Stomach (tissue), 9 donors: ENCODE data around the gene CELF5. TPM values are rescaled to one million over a fixed set of nuclear protein-coding genes. Genes with fewer than 3 reads are reported as not detected.

Experiments used
- DNase-seq, 2 donors: peaks; one replicate each; pipeline versions ENCODE4 v3.0.0 to v3.0.0-alpha.2; 2013 to 2019
- H3K27ac ChIP-seq, 5 donors: fragments of 200-600 bp in 4 of 5; sonication (generic) in 4 of 5; one replicate each; pipeline ENCODE4 v1.5.1; 2013 to 2019; ENCODE audit warnings: mild to moderate bottlenecking in 1 of 5, moderate library complexity in 1 of 5
- H3K27me3 ChIP-seq, 3 donors: fragments of 200-600 bp; sonication (generic); one replicate each; pipeline ENCODE4 v1.5.1; 2017 to 2019; ENCODE audit warnings: mixed run types in 1 of 3
- H3K36me3 ChIP-seq, 4 donors: fragments of 200-600 bp; sonication (generic); 1 replicate in 3 of 4; 2 replicates in 1 of 4; pipeline ENCODE4 v1.5.1; 2016 to 2019
- H3K4me1 ChIP-seq, 4 donors: fragments of 200-600 bp; sonication (generic); one replicate each; pipeline ENCODE4 v1.5.1; 2016 to 2019
- H3K4me3 ChIP-seq, 4 donors: fragments of 200-600 bp; sonication (generic) in 3 of 4; one replicate each; pipeline ENCODE4 v1.5.1; 2016 to 2019; ENCODE audit warnings: mild to moderate bottlenecking in 1 of 4
- H3K9me3 ChIP-seq, 4 donors: fragments of 200-600 bp; sonication (generic); one replicate each; pipeline ENCODE4 v1.5.1; 2016 to 2019
- EP300 ChIP-seq: sonication (generic); formaldehyde crosslinking; IDR thresholded peaks from one replicate; pipeline ENCODE4 v1.6.1; 2017; ENCODE audit warnings: antibody characterized with exemption
- POLR2A ChIP-seq, 4 donors: fragments of 450-650 bp; IDR thresholded peaks; one replicate each; pipeline ENCODE4 v1.6.1; 2016; ENCODE audit warnings: antibody characterized with exemption in 4 of 4, control low read depth in 2 of 4, mild to moderate bottlenecking in 1 of 4, moderate library complexity in 1 of 4
- POLR2AphosphoS5 ChIP-seq, 3 donors: sonication (generic); formaldehyde crosslinking; IDR thresholded peaks; one replicate each; pipeline ENCODE4 v1.6.1; 2016; ENCODE audit warnings: antibody characterized with exemption in 3 of 3
- WGBS, 5 donors: extraction: QIAGEN DNeasy Blood & Tissue Kit in 3 of 5; methylation state at CpG; one replicate each; pipeline versions ENCODE4 v1.1.5 to v1.1.7; 2013 to 2018; 5-methylcytosine and 5-hydroxymethylcytosine counted together
- intact Hi-C: fragments of 100-400 bp; cut with DNase I; formaldehyde crosslinking; loops from one replicate; pipeline ENCODE4 v1.15.1; 2023; ENCODE audit warnings: low total_unique reads
- polyA plus RNA-seq, 3 donors: library from polyadenylated mRNA; stranded (reverse); fragments of 200-250 nt; gene quantifications; one replicate each; pipeline ENCODE4 v1.2.3, GENCODE V29; 2013
- total RNA-seq, 5 donors: library from RNA; depleted of rRNA; stranded (reverse); fragments of >200 nt; gene quantifications; one replicate each; pipeline versions ENCODE4 v1.1.0 to v1.2.3, GENCODE V29; 2014 to 2016
- TF ChIP-seq, protein P1 (sequence below), 7 experiments: fragments of 450-650 bp in 4 of 7; fragments of 200-600 bp in 3 of 7; sonication (generic) in 3 of 7; IDR thresholded peaks; one replicate each; pipeline ENCODE4 v1.5.1; 2016 to 2019; ENCODE audit warnings: antibody characterized with exemption in 7 of 7, control low read depth in 2 of 7, mild to moderate bottlenecking in 1 of 7
- donor health status: healthy with polysubstance abuse.
- donor health status: Bipolar disorder and iron deficiency.
- donor health status: healthy.

CELF5 gene
- total and polyA plus RNA-seq, 8 donors: 0.18 TPM; not detected in 6

DNA sequence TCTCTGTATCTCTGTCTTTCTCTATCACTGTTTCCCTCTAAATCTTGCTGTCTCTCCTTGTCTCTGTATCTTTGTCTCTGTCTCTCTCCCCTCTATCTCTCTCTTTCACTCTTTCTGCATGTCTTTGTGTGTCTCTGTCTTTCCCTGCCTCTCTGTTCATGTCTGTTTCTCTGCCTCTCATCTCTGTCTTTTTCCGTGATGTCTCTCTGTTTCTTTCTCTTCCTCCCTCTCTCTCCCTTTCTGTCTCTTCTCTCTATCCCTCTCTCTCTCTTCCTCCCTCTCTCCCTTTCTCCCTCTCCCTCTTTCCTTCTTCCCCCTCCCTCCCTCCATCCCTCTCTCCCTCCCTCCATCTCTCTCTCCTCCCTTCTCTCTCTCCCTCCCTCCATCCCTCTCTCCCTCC is 85.3 kb downstream of the CELF5 start:
- H3K27me3 ChIP-seq: peaks cover 0 to 81% (median 26%) of the 10 kb centered on the region in 3 donors
- WGBS, 5 donors: 54 to 68% (median 59%) methylated on average over 1 of the region's 1 CpG
- TF ChIP-seq EP300 (no peak), POLR2A (IDR thresholded peaks at IDR 0.05) (no peak), POLR2AphosphoS5 (IDR thresholded peaks at IDR 0.05) (no peak)
- TF ChIP-seq, protein P1, sequence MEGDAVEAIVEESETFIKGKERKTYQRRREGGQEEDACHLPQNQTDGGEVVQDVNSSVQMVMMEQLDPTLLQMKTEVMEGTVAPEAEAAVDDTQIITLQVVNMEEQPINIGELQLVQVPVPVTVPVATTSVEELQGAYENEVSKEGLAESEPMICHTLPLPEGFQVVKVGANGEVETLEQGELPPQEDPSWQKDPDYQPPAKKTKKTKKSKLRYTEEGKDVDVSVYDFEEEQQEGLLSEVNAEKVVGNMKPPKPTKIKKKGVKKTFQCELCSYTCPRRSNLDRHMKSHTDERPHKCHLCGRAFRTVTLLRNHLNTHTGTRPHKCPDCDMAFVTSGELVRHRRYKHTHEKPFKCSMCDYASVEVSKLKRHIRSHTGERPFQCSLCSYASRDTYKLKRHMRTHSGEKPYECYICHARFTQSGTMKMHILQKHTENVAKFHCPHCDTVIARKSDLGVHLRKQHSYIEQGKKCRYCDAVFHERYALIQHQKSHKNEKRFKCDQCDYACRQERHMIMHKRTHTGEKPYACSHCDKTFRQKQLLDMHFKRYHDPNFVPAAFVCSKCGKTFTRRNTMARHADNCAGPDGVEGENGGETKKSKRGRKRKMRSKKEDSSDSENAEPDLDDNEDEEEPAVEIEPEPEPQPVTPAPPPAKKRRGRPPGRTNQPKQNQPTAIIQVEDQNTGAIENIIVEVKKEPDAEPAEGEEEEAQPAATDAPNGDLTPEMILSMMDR (IDR thresholded peaks at IDR 0.05): no peak
- intact Hi-C loops: no loop called here
- H3K4me1 ChIP-seq: peaks cover 0 to 7% (median 7%) of the 10 kb centered on the region in 4 donors
- no peaks in the 10 kb centered on the region for H3K9me3 ChIP-seq
- H3K4me3 ChIP-seq: no peak overlapping the region
- no peak overlapping the region for H3K27ac ChIP-seq
- no peak for DNase-seq
- H3K36me3 ChIP-seq: no peaks in the 10 kb centered on the region

DNA sequence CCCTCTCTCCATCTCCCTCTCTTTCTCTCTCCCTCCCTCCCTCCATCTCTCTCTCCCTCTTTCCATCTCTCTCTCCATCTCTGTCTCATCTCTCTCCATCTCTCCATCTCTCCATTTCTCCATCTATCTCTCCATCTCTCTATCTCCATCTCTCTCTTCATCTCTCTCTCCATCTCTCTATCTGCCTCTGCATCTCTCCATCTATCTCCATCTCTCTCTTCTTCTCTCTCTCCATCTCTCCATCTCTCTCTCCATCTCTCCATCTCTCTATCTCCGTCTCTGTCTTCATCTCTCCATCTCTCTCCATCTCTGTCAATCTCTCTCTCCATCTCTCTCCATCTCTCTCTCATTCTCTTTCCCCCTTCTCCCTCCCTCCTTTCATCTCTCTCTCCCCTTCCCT is 85.8 kb downstream of the CELF5 start:
- DNase-seq: no peak
- H3K27me3 ChIP-seq: peaks cover 0 to 84% (median 30%) of the 10 kb centered on the region in 3 donors
- no peaks in the 10 kb centered on the region for H3K36me3 ChIP-seq
- H3K4me3 ChIP-seq: no peak overlapping the region
- no peaks in the 10 kb centered on the region for H3K9me3 ChIP-seq
- WGBS, 5 donors: 69 to 85% (median 77%) methylated on average over 1 of the region's 1 CpG
- intact Hi-C loops: no loop called here
- peaks cover 0 to 2% (median 1%) of the 10 kb centered on the region in 4 donors for H3K4me1 ChIP-seq
- no peak overlapping the region for H3K27ac ChIP-seq
- TF ChIP-seq, protein P1 (IDR thresholded peaks at IDR 0.05): no peak
- TF ChIP-seq POLR2A (IDR thresholded peaks at IDR 0.05) (no peak), POLR2AphosphoS5 (IDR thresholded peaks at IDR 0.05) (no peak), EP300 (no peak)

DNA sequence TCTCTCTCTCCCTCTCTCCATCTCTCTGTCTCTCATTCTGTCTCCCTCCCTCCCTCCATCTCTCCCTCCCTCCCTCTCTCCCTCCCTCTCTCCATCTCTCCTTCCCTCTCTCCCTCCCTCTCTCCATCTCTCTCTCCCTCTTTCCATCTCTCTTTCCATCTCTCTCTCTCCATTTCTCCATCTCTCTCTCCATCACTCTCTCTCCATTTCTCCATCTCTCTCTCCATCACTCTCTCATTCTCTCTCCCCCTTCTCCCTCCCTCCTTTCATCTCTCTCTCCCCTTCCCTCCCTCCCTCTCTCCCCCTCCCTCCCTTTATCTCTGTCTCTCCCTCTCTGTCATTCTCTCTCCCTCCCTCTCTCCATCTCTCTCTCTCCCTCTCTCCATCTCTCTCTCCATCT is 86.2 kb downstream of the CELF5 start:
- TF ChIP-seq, protein P1 (IDR thresholded peaks at IDR 0.05): no peak
- TF ChIP-seq POLR2A (IDR thresholded peaks at IDR 0.05) (no peak), POLR2AphosphoS5 (IDR thresholded peaks at IDR 0.05) (no peak), EP300 (no peak)
- H3K27me3 ChIP-seq: peaks cover 0 to 88% (median 30%) of the 10 kb centered on the region in 3 donors

DNA sequence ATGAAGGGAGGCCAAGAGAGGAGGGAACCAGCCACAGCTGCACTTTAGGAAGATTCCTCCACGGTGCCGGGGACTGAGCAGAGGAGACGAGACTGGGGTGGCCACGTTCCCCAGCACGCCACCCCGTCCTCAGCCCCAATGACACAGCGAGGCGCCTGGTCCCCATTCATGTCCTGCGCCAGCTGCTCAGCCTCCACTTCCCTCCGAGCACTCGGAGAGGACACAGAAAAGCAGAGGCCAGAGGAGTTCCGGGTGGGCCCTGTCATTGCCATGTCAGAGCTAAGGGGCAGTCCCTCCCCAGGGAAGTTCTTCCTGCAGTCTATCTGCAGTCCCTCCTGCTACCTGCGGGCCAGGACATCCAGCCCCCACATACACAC is 88.7 kb downstream of the CELF5 start:
- H3K36me3 ChIP-seq: no peaks in the 10 kb centered on the region
- H3K27ac ChIP-seq: no peak overlapping the region
- TF ChIP-seq, protein P1 (IDR thresholded peaks at IDR 0.05): no peak
- TF ChIP-seq POLR2A (IDR thresholded peaks at IDR 0.05) (no peak), EP300 (no peak), POLR2AphosphoS5 (IDR thresholded peaks at IDR 0.05) (no peak)
- intact Hi-C loops: no loop called here
- peaks cover 0 to 92% (median 29%) of the 10 kb centered on the region in 3 donors for H3K27me3 ChIP-seq
- H3K4me1 ChIP-seq: no peaks in the 10 kb centered on the region
- DNase-seq: no peak
- WGBS, 5 donors: 76 to 88% (median 82%) methylated on average over 12 to 13 of the region's 13 CpGs
- no peak overlapping the region for H3K4me3 ChIP-seq
- no peaks in the 10 kb centered on the region for H3K9me3 ChIP-seq

More for the DNA sequence above, 86.2 kb downstream of the CELF5 start:
- intact Hi-C loops: no loop called here
- Histone ChIP-seq H3K9me3 (no peaks in the 10 kb centered on the region), H3K4me3 (no peak overlapping the region), H3K27ac (no peak overlapping the region), H3K4me1 (no peaks in the 10 kb centered on the region), H3K36me3 (no peaks in the 10 kb centered on the region)
- no peak for DNase-seq
